Measurements from ENCODE around the gene EXD3.
"Not testable (repeated sequence)": the region's sequence is repeated elsewhere in the genome, so short reads cannot be mapped to it uniquely, and the experiment has no call there.

The EXD3 gene

GRCh38 chr9:137430723-137431415 is 7.9 kb upstream of the EXD3 start:
- no peak for DNase-seq

GRCh38 chr9:137429974-137430722 is 7.2 kb upstream of the EXD3 start:
- DNase-seq = no peak

GRCh38 chr9:137429546-137429890 is 6.6 kb upstream of the EXD3 start:
- DNase-seq = no peak

GRCh38 chr9:137428841-137429545 is 6.0 kb upstream of the EXD3 start:
- DNase-seq = no peak

GRCh38 chr9:137428311-137428630 is 5.3 kb upstream of the EXD3 start:
- no peak for DNase-seq

- DNase-seq = no peak
Measured at GRCh38 chr9:137427454-137428310, 4.7 kb upstream of the EXD3 start.

GRCh38 chr9:137426018-137426681 is 3.2 kb upstream of the EXD3 start:
- DNase-seq = no peak

GRCh38 chr9:137423514-137424291 is 741 bp upstream of the EXD3 start:
- no peak for DNase-seq

GRCh38 chr9:137421838-137422603 is 941 bp downstream of the EXD3 start:
- no peak for DNase-seq

- no peak for DNase-seq
Measured at GRCh38 chr9:137417161-137418021, 5.6 kb downstream of the EXD3 start.

- DNase-seq = no peak
Measured at GRCh38 chr9:137416563-137417151, 6.3 kb downstream of the EXD3 start.

GRCh38 chr9:137416006-137416562 is 6.9 kb downstream of the EXD3 start:
- no peak for DNase-seq

- no peak for DNase-seq
Measured at GRCh38 chr9:137415451-137415850, 7.5 kb downstream of the EXD3 start.

- DNase-seq = no peak
Measured at GRCh38 chr9:137412431-137412830, 10.5 kb downstream of the EXD3 start.

- no peak for DNase-seq
Measured at GRCh38 chr9:137411645-137412380, 11.1 kb downstream of the EXD3 start.

GRCh38 chr9:137411260-137411644 is 11.7 kb downstream of the EXD3 start:
- DNase-seq = no peak

- DNase-seq = no peak
Measured at GRCh38 chr9:137410891-137411249, 12.1 kb downstream of the EXD3 start.

- DNase-seq = not testable (repeated sequence)
Measured at GRCh38 chr9:137410236-137410890, 12.6 kb downstream of the EXD3 start.
